Osteocyte (in vitro differentiated cells): Measurements from ENCODE around the gene FAM13A. TPM values are rescaled to one million over a fixed set of nuclear protein-coding genes. Genes with fewer than 3 reads are reported as not detected.

Experiments
- DNase-seq: peaks from one replicate; pipeline ENCODE4 v3.0.0; 2021; ENCODE audit warnings: mixed read lengths; ENCODE audit not compliant: unreplicated experiment; ENCODE audit errors: extremely low spot score
- H3K27ac Mint-ChIP-seq: one replicate; pipeline ENCODE4 v1.8.0; 2021; ENCODE audit warnings: mild to moderate bottlenecking, mixed read lengths; ENCODE audit not compliant: unreplicated experiment
- H3K27me3 Mint-ChIP-seq: one replicate; pipeline ENCODE4 v1.8.0; 2021; ENCODE audit warnings: mixed read lengths; ENCODE audit not compliant: unreplicated experiment
- H3K36me3 Mint-ChIP-seq: one replicate; pipeline ENCODE4 v1.8.0; 2021; ENCODE audit warnings: mixed read lengths; ENCODE audit not compliant: unreplicated experiment
- H3K4me1 Mint-ChIP-seq: one replicate; pipeline ENCODE4 v1.8.0; 2021; ENCODE audit warnings: mixed read lengths; ENCODE audit not compliant: unreplicated experiment
- H3K4me3 Mint-ChIP-seq: one replicate; pipeline ENCODE4 v1.8.0; 2021; ENCODE audit warnings: mild to moderate bottlenecking, moderate library complexity, mixed read lengths; ENCODE audit not compliant: unreplicated experiment
- H3K9me3 Mint-ChIP-seq: one replicate; pipeline ENCODE4 v1.8.0; 2021; ENCODE audit warnings: mixed read lengths; ENCODE audit not compliant: unreplicated experiment
- CTCF ChIP-seq: fragments of 200-600 bp; sonication (generic); IDR thresholded peaks from 2 replicates; pipeline ENCODE4 v1.5.0; 2021; ENCODE audit warnings: antibody characterized with exemption, mild to moderate bottlenecking, moderate library complexity
- total RNA-seq: library from RNA; stranded (reverse); gene quantifications from 2 replicates; pipeline ENCODE4 v1.2.1, GENCODE V29; 2021

FAM13A gene
- total RNA-seq, 1 donor from 2014 or later: 18.5 TPM

GRCh38 chr4:88757067-88757466 is 299.9 kb downstream of the FAM13A start:
- Mint-ChIP-seq H3K27ac (no peak overlapping the region), H3K4me3 (no peak overlapping the region), H3K9me3 (no peaks in the 10 kb centered on the region), H3K27me3 (no peaks in the 10 kb centered on the region), H3K36me3 (peaks cover 5% of the 10 kb centered on the region), H3K4me1 (peaks cover 29% of the 10 kb centered on the region)
- no peak for TF ChIP-seq CTCF
- no peak for DNase-seq

GRCh38 chr4:88756149-88756548 is 300.8 kb downstream of the FAM13A start:
- Mint-ChIP-seq H3K36me3 (peaks cover 7% of the 10 kb centered on the region), H3K4me3 (no peak overlapping the region), H3K9me3 (no peaks in the 10 kb centered on the region), H3K27ac (no peak overlapping the region), H3K27me3 (no peaks in the 10 kb centered on the region), H3K4me1 (peaks cover 25% of the 10 kb centered on the region)
- no peak for DNase-seq
- TF ChIP-seq CTCF: no peak

GRCh38 chr4:88755454-88755853 is 301.5 kb downstream of the FAM13A start:
- Mint-ChIP-seq H3K4me1 (peaks cover 25% of the 10 kb centered on the region), H3K27me3 (no peaks in the 10 kb centered on the region), H3K36me3 (peaks cover 12% of the 10 kb centered on the region), H3K9me3 (no peaks in the 10 kb centered on the region), H3K27ac (no peak overlapping the region), H3K4me3 (no peak overlapping the region)
- TF ChIP-seq CTCF: no peak
- DNase-seq: no peak

GRCh38 chr4:88754796-88755195 is 302.2 kb downstream of the FAM13A start:
- TF ChIP-seq CTCF: no peak
- H3K9me3 Mint-ChIP-seq: no peaks in the 10 kb centered on the region
- H3K4me3 Mint-ChIP-seq: no peak overlapping the region
- H3K27ac Mint-ChIP-seq: no peak overlapping the region
- no peaks in the 10 kb centered on the region for H3K27me3 Mint-ChIP-seq
- peaks cover 18% of the 10 kb centered on the region for H3K36me3 Mint-ChIP-seq
- peaks cover 23% of the 10 kb centered on the region for H3K4me1 Mint-ChIP-seq
- DNase-seq: no peak

GRCh38 chr4:88753658-88754571 is 303.1 kb downstream of the FAM13A start:
- Mint-ChIP-seq H3K27ac (no peak overlapping the region), H3K9me3 (no peaks in the 10 kb centered on the region), H3K4me1 (peaks cover 14% of the 10 kb centered on the region), H3K4me3 (no peak overlapping the region), H3K36me3 (peaks cover 24% of the 10 kb centered on the region), H3K27me3 (no peaks in the 10 kb centered on the region)
- DNase-seq: no peak
- no peak for TF ChIP-seq CTCF
